HG02763 (cell line): ENCODE data around the gene DENND5A.
"Not testable (repeated sequence)": the region's sequence is repeated elsewhere in the genome, so short reads cannot be mapped to it uniquely, and the experiment has no call there.

Experiments
- ATAC-seq: cut with Tn5 transposase; IDR thresholded peaks from one replicate; pipeline ENCODE4 v1.9.1; 2021; ENCODE audit warnings: mild to moderate bottlenecking, moderate library complexity; ENCODE audit not compliant: unreplicated experiment

Gene DENND5A

DNA sequence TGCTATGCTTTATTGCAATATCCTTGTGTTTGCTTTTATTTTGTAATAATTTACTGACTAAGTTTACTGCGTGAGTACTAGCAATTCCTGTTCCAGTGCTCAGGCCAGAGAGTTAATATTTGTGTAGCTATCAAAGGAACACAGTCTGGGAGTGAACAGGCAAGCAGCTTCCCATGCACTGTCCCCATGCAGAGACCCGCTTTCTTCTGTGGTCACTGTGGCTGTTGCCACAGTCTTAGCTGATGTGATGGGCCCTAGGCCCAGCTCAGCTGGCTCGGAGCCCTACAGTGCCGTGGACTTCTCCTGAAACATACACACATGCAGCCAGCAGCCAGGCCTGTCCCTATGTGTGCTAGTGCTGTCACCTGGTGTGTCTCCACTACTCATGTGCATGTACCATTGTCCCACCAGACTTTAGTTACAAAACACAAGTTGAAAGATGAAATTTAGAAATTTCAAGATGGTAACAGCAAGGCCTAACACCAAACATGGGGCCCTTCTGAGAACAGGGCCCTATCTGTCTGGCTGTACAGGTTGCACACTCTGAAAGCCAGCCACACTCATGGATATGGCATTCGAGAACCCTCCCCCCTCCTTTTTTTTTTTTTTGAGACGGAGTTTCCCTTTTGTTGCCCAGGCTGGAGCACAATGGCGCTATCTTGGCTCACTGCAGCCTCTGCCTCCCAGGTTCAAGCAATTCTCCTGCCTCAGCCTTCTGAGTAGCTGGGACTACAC, 161.4 kb downstream of the DENND5A start:
- ATAC-seq: no peak

DNA sequence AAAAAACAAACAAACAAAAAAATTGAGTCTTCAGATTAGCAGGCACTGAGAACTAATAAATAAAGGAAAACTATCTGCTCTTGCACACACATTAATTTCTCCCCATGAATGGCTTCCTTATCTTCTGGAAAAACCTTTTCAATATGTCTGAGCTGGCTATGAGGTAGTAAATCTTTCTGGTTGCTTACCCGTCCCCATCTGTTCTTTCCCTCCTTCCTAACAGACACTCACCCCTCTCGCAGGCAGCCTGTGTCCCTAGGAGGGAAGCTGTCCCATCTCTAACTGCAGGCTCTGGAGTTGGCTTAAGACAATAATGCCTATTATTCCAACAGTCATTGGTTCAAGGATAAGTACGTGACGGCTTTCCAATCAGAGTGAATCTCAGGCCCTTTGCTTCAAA, 165.5 kb downstream of the DENND5A start:
- ATAC-seq: no peak

DNA sequence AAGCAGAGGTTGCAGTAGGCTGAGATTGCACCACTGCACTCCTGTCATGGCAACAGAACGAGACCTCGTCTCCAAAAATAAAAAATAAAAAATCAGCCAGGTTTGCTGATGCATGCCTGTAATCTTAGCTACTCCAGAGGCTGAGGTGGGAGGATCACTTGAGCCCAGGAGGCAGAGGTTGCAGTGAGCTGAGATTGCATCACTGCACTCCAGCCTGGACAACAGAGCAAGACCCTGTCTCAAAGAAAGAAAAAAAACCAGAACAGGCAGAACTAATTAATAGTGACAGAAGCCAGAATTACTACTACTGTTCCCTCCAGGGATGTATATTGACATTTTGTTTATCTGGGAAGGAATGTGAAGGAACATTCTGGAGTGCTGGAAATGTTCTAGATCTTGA, 166.7 kb downstream of the DENND5A start:
- not testable (repeated sequence) for ATAC-seq

DNA sequence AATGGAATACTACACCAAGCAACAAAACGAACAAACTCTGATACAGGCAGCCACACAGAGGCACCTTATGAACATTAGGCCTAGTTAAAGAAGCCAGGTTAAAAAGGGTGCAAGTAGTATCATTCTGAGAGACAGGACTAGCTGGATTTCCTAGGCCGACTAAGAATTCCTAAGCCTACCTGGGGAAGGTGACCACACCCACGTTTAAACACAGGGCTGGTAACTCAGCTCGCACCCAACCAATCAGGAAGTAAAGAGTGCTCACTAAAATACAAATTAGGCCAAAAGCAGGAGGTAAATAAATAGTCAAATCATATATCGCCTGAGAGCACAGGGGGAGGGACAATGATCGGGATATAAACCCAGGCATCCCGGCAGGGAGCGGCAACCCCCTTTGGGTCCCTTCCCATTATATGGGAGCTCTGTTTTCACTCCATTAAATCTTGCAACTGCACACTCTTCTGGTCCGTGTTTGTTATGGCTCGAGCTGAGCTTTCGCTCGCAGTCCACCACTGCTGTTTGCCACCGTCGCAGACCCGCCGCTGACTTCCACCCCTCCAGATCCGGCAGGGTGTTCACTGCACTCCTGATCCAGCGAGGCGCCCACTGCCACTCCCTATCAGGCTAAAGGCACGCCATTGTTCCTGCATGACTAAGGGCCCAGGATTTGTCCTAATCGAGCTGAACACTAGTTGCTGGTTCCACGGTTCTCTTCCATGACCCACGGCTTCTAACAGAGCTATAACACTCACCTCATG, 167.8 kb downstream of the DENND5A start:
- ATAC-seq: not testable (repeated sequence)

DNA sequence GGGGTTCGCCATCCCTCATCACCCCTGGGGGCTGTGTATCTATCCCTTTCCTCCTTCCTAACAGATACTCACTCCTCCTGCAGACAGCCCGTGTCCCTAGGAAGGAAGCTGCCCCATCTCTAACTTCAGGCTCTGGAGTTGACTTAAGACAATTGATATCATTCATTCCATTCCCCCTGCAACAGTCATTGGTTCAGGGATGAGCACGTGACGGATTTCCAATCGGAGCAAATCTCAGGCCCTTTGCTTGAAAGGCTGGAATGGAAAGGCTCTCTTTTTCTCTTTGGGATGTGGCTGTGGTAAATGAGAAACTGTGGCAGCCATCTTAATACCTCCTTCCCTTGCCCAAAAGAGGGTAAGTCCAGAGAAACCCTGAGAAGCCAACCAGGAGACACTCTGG, 168.7 kb downstream of the DENND5A start:
- no peak for ATAC-seq

DNA sequence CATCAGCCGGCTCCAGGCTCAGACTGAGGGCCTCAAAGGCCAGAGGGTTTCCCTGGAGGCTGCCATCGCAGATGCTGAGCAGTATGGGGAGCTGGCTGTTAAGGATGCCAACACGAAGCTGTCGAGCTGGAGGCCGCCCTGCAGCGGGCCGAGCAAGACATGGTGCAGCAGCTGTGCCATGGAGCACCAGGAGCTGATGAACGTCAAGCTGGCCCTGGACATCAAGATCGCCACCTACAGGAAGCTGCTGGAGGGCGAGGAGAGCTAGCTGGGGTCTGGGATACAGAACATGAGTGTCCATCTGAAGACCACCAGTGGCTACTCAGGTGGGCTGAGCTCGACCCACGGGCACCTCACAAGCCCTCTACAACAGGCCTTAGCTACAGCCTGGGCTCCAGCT, 169.7 kb downstream of the DENND5A start:
- ATAC-seq: no peak

DNA sequence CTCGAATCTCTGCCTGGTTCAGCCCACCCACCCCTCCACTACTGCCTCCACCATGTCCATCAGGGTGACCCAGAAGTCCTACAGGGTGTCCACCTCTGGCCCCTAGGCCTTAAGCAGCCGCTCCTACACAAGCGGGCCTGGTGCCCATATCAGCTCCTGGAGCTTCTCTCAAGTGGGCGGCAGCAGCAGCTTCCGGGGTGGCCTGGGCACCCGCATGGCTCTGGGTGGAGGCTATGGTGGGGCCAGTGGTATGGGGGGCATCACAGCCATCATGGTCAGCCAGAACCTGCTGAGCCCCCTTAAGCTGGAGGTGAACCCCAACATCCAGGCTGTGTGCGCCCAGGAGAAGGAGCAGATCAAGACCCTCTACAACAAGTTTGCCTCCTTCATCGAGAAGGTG, 170.7 kb downstream of the DENND5A start:
- no peak for ATAC-seq

DNA sequence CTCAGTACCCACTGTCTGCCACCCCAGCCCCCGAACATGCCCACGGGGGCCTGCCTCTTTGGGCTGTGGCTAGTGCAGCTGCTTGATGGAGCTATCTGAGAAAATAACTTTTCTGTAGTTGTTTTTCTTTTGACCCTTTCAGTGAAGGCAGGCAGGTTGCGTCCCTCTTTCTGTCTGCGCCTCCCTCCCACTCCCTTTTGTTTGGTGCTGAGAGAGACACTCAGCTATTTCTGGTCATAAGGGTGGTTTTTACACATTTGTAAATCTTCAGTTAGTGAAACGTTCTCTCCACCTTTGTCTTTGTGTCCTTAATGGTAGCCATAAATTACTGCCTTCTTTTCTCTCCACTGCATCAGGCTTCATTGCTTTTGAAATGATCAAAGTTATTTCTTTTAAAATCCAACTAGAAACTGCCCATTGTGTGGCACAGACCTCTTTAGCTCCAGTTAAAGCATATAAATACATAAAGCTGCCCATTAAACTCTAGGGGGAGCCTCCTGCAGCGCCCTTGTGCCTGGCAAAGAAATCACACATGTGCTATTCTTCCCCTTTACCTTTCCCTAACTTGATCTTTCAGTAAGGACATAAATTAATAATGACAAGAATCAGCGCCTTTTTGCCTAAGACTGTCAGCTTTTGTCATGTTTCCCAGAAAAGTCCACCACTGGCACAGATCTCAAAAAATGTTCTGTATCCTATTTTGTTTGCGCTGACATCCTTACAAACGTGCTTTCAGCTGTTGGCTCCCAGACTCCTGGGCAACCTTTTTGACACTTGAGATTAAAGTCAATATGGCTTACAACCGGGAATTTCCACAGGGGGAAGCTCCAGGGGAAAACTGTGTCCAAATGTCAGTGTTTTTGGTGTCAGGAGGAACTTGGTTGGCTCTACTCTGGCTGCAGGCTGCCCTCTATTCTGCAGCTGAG, 172.0 kb downstream of the DENND5A start:
- ATAC-seq: no peak

DNA sequence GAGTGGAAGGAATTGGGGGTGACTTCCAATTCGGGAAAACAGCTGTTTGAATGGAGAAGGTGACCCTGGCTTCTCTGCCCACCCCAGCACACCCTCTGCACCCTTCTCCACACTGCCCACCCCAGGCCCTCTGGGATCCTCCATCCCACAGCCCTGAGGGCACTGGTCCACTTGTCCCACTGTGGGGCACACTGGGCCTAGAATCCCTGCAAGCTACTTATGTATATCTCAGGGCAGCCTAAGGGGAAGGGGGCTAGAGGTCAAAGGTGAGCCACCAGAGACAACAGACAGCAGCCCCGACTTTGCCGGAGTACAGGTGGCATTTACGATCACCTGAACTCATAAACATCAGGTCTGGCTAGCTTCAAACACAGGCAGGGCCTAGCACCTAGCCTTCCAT, 173.1 kb downstream of the DENND5A start:
- ATAC-seq: no peak

DNA sequence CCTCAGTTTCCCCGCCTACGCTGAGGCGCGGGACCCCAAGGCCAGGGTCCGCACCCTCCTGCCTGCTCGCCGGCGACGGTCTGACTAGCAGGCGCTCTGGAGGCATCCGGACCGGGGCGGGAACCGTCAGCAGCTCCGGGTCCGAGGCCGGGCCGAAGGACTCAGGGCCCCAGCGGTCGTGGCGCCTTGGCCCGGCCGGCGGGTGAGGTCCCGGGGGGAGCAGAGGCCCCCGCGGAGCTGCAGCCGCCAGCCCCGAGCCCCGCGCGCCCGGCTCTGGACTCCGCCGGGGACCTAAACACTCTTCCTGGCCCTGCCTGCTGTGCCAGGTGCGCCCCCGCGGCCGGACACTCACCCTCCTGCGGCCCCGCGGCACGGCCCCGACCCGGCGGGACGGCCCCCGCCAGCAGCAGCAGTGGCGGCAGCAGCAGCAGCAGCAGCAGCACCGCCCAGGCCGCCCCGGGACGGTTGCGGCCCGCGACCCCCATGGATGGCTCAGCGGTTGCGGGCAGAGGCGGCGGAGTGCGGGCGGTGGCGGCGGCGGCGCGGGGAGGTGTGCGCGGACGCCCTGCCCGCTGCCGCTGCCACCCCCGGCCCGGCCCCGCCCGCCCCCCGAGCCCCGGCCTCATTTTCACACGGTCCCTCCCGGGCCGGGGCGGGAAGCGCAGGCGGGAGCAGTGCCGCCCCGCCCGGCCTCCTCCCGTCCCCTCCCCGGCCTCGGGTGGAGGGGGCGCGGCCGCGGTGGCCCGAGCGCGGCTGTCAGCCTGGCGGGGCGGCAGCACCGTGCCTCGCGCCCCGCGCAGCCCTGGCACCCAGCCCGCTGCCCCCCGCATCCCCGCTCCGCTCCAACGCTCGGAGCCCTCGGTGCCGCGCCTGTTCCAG, 173.9 kb downstream of the DENND5A start, which contains the start of gene SCUBE2:
Gene SCUBE2 (minus strand): TSS at position 556 of the 879 bp plus-strand sequence. CDS start 71 bp downstream, at position 485.
- no peak for ATAC-seq

DNA sequence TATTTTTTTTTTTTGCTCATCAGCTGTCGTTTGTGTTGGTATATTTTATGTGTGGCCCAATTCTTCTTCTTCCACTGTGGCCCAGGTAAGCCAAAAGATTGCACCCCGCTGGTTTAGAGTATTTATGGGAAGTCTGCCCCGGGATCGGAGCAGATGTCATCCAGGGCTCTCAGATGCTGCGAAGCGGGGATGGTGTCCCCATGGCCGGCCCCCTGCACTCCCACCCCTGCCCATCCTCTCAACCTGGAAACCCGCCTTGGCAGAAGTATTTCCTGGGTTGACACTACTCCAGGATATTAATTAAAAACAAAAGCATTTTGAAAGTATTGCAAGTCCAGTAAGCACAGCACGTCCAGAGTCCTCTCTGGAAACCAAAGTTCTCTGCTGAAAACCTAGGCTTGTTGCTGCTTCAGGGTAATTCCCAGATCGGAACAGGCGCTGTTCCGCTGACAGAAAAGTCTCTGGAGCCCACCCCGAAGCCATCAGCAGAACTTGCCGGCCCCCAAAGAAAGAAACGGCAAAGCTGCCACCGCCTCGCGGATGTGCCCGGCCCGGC, 174.6 kb downstream of the DENND5A start:
- ATAC-seq: no peak

DNA sequence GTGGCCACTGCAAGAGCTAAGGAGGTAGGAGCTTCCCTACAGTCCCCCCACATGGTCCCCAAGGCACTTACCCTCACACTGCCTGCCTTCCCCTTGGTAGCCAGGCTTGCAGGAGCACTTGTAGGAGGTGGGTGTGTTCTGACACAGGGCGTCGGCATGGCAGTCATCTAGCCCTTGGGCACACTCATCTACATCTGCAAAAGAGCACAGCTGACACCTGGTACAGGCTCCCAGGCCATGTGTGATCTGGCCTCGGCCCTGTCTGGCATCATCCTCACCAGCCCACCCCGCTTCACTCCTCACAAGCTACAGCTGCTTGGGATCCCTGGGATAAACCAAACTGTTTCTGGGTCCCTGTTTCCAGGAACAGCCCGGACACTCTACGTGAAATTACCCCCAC, 175.5 kb downstream of the DENND5A start:
- ATAC-seq: no peak

DNA sequence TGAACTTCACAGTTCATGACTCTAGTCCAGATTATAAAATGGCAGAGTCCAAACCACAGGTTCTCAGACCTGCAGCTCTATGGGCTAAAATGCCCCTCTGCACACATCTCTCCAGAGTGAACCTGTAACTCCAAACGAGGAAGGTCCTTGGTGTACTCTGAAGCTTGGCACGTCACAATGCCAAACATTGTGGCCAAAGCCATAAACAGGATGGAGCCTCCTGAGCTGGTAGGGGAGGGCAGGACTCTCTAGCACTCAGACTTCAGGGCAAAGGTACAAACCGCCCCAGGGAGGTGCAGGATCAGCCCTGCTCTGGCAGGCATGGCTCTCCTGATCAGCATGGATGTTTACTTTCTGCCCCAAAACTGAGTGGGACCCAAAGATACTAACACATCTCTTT, 176.1 kb downstream of the DENND5A start:
- ATAC-seq: no peak
